ENCODE results near the gene DES.

Gene DES

DNA sequence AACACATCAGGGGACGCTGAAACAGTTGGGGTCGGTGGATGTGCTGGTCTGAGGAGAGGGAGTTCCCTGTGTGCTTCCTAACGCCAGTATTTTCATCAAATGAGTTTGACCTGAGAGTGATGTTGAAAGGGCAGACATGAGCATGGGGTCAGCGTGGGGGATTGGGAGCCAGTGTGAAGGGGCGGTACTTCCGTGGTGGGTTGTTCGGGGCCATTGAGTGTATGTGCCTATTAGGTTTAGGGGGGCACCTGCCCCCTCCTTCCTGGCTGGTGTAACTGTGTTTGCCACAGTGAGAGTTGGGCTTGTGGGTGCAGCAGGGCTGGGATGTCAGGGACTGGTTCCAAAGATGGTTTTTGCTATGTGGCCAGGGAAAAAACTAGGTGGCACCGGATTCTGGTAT lies 40.8 kb downstream of the DES start:
- no peak for DNase-seq (ENCODE audit: insufficient read length, low spot score)
- no peak for TF ChIP-seq POLR2AphosphoS5 (IDR thresholded peaks at IDR 0.05; ENCODE audit: low read depth, low read length)
- TF ChIP-seq POU2F2 (IDR thresholded peaks at IDR 0.05; ENCODE audit: low read depth, low read length), result no peak
- TF ChIP-seq POLR2A (IDR thresholded peaks at IDR 0.05; ENCODE audit: low read depth, low read length), result no peak
- no peak for TF ChIP-seq TAF1 (IDR thresholded peaks at IDR 0.05; ENCODE audit: low read depth, low read length)
- no peak for TF ChIP-seq SPI1 (IDR thresholded peaks at IDR 0.05; ENCODE audit: low read depth, low read length)
- TF ChIP-seq PAX5 (IDR thresholded peaks at IDR 0.05; ENCODE audit: insufficient read depth, low read length, severe bottlenecking), result no peak
- no peak for FAIRE-seq

DNA sequence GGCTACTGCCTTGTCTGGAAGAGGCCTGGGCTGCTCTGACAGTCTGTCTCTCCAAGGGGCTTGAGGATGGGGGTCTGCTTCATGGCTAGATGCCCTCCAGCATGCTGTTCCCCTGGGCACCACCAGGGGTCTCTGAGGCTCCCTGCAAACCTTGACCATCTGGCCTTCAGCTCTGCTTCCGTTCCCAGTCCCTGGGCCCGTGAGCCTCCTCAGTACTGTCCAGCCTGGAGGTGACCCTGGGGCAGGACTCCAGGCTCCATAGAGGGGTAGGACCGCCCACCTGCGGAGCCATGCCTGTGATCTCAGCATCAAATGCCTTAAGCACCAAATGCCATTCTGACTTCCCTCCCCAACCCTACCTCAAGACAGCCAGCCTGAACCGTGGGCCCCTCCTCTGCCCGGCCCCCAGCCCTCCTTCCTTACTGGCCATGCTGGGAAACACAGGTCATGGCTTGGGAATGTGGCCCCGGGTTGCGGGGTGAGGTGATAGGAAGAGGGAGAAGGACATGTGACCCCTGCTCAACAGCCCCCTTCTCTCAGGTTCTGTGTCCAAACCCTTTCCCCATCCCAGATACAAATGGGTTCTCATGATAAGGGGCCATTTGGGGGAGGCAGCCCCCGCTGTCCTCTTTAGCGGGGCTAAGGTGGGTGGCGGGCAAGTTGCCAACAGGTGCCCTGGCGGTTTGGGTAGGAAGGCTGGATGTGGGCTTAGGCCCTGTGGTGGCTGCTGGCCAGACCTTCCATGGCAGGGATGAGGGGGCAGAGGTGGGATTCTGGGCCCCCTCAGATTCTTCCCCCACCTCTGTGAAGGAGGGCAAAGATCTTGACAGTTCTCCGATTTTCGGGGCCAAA lies 41.5 kb downstream of the DES start:
- DNase-seq (ENCODE audit: insufficient read length, low spot score) (peak; percentile 77), FAIRE-seq (peak; percentile 90)
- TF ChIP-seq SPI1 (IDR thresholded peaks at IDR 0.05; ENCODE audit: low read depth, low read length) (no peak), TAF1 (IDR thresholded peaks at IDR 0.05; ENCODE audit: low read depth, low read length) (no peak), POLR2AphosphoS5 (IDR thresholded peaks at IDR 0.05; ENCODE audit: low read depth, low read length) (no peak), PAX5 (IDR thresholded peaks at IDR 0.05; ENCODE audit: insufficient read depth, low read length, severe bottlenecking) (no peak), POU2F2 (IDR thresholded peaks at IDR 0.05; ENCODE audit: low read depth, low read length) (no peak), POLR2A (IDR thresholded peaks at IDR 0.05; ENCODE audit: low read depth, low read length) (no peak)

DNA sequence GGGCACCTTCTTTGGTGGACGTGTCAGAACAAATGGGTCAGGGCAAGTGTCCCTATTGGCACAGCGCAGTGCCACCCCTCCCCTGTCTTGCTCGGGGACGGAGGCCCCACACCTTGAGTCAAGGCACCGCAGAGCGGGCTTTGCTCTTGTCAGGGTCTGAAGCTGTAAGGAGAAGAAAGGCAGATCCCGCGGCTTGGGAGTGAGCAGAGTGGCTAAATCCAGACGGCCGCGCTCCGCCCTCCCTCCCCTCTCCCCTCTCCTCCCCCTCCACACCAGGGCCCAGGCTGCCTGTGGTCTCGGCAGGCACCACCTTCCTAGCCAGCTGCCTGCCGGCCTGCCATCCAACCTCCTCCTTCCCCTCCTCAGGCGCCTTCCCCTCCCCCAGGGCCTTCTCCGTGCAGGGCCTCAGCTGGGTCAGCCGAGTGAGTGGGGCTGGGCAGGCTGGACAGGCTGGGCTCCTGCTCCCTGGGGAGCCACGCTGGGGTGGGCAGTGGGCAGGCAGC lies 42.3 kb downstream of the DES start:
- DNase-seq (ENCODE audit: insufficient read length, low spot score), result no peak
- TF ChIP-seq POLR2AphosphoS5 (IDR thresholded peaks at IDR 0.05; ENCODE audit: low read depth, low read length), result no peak
- no peak for TF ChIP-seq POLR2A (IDR thresholded peaks at IDR 0.05; ENCODE audit: low read depth, low read length)
- TF ChIP-seq TAF1 (IDR thresholded peaks at IDR 0.05; ENCODE audit: low read depth, low read length), result no peak
- no peak for FAIRE-seq

DNA sequence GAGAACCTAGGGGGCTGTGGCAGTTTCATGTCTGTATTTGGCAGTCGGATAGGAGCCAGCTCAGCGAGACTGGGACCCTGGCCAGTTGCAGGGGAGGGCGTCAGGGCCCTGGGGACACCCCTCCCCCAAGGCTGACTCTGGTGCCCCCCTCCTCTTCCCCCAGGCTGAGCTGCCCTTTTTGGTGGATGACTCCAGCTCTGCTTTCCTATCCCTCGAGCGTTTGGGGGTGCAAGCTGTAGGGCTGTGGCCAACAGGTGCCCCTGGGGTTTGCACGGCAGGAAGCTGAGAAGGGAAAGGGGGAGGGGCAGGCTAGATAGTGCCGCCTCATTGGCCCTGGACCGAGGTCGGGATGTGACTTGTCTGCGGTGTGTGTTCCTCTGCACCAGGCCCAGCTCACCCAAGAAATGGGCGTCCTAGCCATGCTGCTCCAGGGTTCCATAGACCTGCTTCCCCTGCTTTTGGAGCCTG lies 42.9 kb downstream of the DES start:
- FAIRE-seq, result no peak
- DNase-seq (ENCODE audit: insufficient read length, low spot score), result no peak
- TF ChIP-seq SPI1 (IDR thresholded peaks at IDR 0.05; ENCODE audit: low read depth, low read length) (no peak), POLR2AphosphoS5 (IDR thresholded peaks at IDR 0.05; ENCODE audit: low read depth, low read length) (no peak), PAX5 (IDR thresholded peaks at IDR 0.05; ENCODE audit: insufficient read depth, low read length, severe bottlenecking) (no peak), POU2F2 (IDR thresholded peaks at IDR 0.05; ENCODE audit: low read depth, low read length) (no peak), TAF1 (IDR thresholded peaks at IDR 0.05; ENCODE audit: low read depth, low read length) (no peak), POLR2A (IDR thresholded peaks at IDR 0.05; ENCODE audit: low read depth, low read length) (no peak)

DNA sequence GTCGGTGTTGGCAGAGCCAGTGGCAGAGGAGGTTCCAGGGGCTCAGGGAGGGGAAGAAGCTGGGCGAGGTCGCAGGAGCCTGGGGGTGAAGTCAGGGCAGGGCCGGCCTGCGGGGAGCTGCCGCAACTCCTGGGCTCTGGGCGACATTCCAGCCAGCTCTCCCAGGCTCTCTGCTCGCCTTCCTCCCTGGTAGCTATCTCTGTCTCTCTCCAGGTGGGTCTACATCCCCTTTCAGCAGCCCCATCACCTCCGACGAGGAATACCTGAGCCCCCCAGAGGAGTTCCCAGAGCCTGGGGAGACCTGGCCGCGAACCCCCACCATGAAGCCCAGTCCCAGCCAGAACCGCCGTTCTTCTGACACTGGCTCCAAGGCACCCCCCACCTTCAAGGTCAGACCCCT lies 43.5 kb downstream of the DES start:
- TF ChIP-seq SPI1 (IDR thresholded peaks at IDR 0.05; ENCODE audit: low read depth, low read length) (no peak), POLR2A (IDR thresholded peaks at IDR 0.05; ENCODE audit: low read depth, low read length) (no peak), POLR2AphosphoS5 (IDR thresholded peaks at IDR 0.05; ENCODE audit: low read depth, low read length) (no peak)
- no peak for FAIRE-seq
- DNase-seq (ENCODE audit: insufficient read length, low spot score), result no peak

DNA sequence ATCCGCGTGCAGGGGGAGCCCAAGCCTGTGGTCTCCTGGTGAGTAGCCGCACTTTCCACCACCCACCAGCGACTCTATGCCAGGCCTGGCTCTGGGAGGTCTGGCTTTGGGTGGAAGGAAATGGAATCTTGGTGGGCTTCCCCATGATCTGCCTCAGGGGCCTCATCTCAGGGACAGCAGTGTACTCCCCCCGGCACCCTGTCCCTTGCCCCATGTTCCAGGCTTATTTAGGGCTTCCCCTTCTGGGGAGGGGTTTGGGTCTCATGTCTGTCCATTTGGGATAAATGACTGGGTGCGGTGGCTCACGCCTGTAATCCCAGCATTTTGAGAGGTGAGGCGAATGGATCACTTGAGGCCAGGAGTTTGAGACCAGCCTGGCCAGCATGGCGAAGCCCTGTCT lies 44.2 kb downstream of the DES start:
- no peak for FAIRE-seq
- DNase-seq (ENCODE audit: insufficient read length, low spot score), result no peak
- TF ChIP-seq SPI1 (IDR thresholded peaks at IDR 0.05; ENCODE audit: low read depth, low read length) (no peak), POU2F2 (IDR thresholded peaks at IDR 0.05; ENCODE audit: low read depth, low read length) (no peak), POLR2A (IDR thresholded peaks at IDR 0.05; ENCODE audit: low read depth, low read length) (no peak), TAF1 (IDR thresholded peaks at IDR 0.05; ENCODE audit: low read depth, low read length) (no peak), PAX5 (IDR thresholded peaks at IDR 0.05; ENCODE audit: insufficient read depth, low read length, severe bottlenecking) (no peak), POLR2AphosphoS5 (IDR thresholded peaks at IDR 0.05; ENCODE audit: low read depth, low read length) (no peak)

DNA sequence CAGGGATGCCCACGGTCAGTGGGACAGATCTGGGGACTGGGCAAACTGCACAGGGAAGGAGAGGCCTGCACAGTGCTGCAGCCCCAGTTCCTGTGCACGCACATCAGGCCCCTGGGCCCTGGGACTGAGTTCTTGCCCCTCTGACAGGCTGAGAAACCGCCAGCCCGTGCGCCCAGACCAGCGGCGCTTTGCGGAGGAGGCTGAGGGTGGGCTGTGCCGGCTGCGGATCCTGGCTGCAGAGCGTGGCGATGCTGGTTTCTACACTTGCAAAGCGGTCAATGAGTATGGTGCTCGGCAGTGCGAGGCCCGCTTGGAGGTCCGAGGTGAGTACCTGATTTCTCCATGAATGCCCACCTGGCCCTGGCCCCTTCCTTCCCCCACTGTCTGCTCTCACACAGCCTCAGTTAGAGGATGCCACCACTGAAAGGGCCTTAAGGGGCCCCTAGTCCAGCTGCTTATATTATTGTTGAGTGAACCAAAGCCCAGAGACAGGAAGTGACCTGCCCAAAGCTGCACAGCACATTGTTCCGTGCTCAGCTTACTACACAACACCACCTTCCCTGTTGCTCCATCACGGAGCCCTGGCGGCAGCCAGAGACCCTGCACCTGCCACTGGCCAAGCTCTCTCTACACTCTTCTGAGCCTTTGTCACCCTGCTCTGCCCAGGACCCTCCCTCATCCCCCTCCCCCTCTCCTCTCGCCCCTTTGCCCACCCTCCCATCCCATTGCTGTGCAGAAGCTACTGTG lies 46.3 kb downstream of the DES start:
- FAIRE-seq, result no peak
- no peak for TF ChIP-seq POLR2A (IDR thresholded peaks at IDR 0.05; ENCODE audit: low read depth, low read length)
- TF ChIP-seq POLR2AphosphoS5 (IDR thresholded peaks at IDR 0.05; ENCODE audit: low read depth, low read length), result no peak
- TF ChIP-seq SPI1 (IDR thresholded peaks at IDR 0.05; ENCODE audit: low read depth, low read length), result no peak
- no peak for TF ChIP-seq PAX5 (IDR thresholded peaks at IDR 0.05; ENCODE audit: insufficient read depth, low read length, severe bottlenecking)
- no peak for TF ChIP-seq TAF1 (IDR thresholded peaks at IDR 0.05; ENCODE audit: low read depth, low read length)
- TF ChIP-seq POU2F2 (IDR thresholded peaks at IDR 0.05; ENCODE audit: low read depth, low read length), result no peak
- no peak for DNase-seq (ENCODE audit: insufficient read length, low spot score)

DNA sequence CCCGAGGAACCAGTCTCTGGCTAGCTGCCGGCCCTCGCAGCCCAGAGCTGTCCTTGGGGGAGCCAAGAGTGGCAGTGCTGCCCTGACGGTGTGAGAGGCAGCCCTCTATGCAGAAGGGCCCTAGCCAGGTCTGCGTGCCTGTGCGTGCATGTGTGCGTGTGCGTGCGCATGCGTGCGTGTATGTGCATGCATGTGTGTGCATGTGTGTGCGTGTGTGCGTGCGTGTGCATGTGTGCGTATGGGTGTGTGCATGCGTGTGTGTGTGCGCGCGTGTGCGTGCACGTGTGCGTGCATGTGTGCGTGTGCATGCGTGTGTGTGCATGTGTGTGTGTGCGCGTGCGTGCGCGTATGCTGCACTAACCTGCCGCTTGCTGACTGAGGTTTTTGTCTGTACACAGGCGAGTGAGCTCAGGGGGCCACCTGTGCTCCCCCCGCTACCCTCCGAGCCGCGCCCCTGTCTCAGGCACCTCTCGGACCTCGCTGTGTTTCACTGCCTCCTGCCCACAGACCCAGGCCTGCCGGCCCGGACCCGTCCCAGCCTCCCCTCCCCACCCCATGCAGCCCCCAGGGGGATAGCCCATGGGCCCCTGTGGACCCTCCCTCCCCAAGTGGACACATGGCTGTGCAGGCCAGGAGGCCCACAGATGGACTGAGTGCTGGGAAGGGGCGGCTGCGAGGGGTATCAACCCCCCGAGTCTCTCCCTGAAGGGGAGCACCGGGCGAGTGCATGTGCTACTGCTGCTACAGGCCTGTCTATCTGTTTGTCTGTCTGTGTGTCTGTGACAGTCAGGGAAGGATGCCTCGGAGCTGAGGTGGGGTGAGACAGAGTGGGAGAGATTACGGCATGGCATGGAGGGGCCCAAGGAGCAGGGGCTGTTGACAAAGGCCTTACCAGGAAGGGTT lies 47.7 kb downstream of the DES start:
- DNase-seq (ENCODE audit: insufficient read length, low spot score), result no peak
- TF ChIP-seq TAF1 (IDR thresholded peaks at IDR 0.05; ENCODE audit: low read depth, low read length) (no peak), POU2F2 (IDR thresholded peaks at IDR 0.05; ENCODE audit: low read depth, low read length) (no peak), PAX5 (IDR thresholded peaks at IDR 0.05; ENCODE audit: insufficient read depth, low read length, severe bottlenecking) (no peak), POLR2A (IDR thresholded peaks at IDR 0.05; ENCODE audit: low read depth, low read length) (no peak), SPI1 (IDR thresholded peaks at IDR 0.05; ENCODE audit: low read depth, low read length) (no peak), POLR2AphosphoS5 (IDR thresholded peaks at IDR 0.05; ENCODE audit: low read depth, low read length) (no peak)
- FAIRE-seq, result no peak

Data from GM12891 (cell line).